ENCODE measurements around the gene CHRDL2. TPM values are rescaled to one million over a fixed set of nuclear protein-coding genes. Genes with fewer than 3 reads are reported as not detected.

CHRDL2 gene
- total RNA-seq, 1 experiment from 2014 or later: 0.39 TPM

GRCh38 chr11:74654976-74655375 is 76.2 kb downstream of the CHRDL2 start:
- H3K79me2 ChIP-seq (ENCODE audit: insufficient read depth, low read length): no peaks in the 10 kb centered on the region
- H2BK20ac ChIP-seq (ENCODE audit: low read depth, low read length, poor library complexity, severe bottlenecking): no peak overlapping the region
- no peak overlapping the region for H3K4ac ChIP-seq (ENCODE audit: low read depth, low read length)
- no peaks in the 10 kb centered on the region for H3K4me1 ChIP-seq (ENCODE audit: insufficient read depth, low read length)
- H3K9me3 ChIP-seq (ENCODE audit: control insufficient read depth, low read depth, low read length): no peaks in the 10 kb centered on the region
- no peak overlapping the region for H2BK5ac ChIP-seq (ENCODE audit: insufficient read length, low read length)
- no peak overlapping the region for H2BK12ac ChIP-seq (ENCODE audit: insufficient read length, low read depth, low read length)
- peaks cover 31 to 46% (median 44%) of the 10 kb centered on the region in 3 experiments for H3K36me3 Mint-ChIP-seq (ENCODE audit: insufficient read depth in 1 of 3, low read depth in 3 of 3)
- WGBS (ENCODE audit: extremely low coverage, insufficient read length, low lambda C conversion rate): no CpG with 5 or more reads among the region's 5 CpGs
- no peaks in the 10 kb centered on the region for H3K79me1 ChIP-seq (ENCODE audit: insufficient read depth, low read depth, low read length, poor library complexity, severe bottlenecking)
- no peak overlapping the region for H3K4me2 ChIP-seq (ENCODE audit: insufficient read depth, insufficient read length, low read length)
- H3K27me3 Mint-ChIP-seq (ENCODE audit: low read depth): no peaks in the 10 kb centered on the region
- H4K8ac ChIP-seq (replicated peaks; ENCODE audit: insufficient read length, low read depth, low read length): no peak overlapping the region
- no peak overlapping the region for H3K14ac ChIP-seq (ENCODE audit: insufficient read depth, low read length)
- H3K27me3 ChIP-seq (ENCODE audit: insufficient read depth, low read length): 0 out of 2 replicates have a peak, but pooled peaks cover 2% of the 10 kb centered on the region
- H4K91ac ChIP-seq (ENCODE audit: insufficient read length, low read depth, low read length): no peak overlapping the region
- no peak overlapping the region for H3K27ac Mint-ChIP-seq
- H2AK5ac ChIP-seq (ENCODE audit: insufficient read length, low read length): no peak overlapping the region
- H3K27ac ChIP-seq (ENCODE audit: insufficient read length, low read depth, low read length): no peak overlapping the region
- no peaks in the 10 kb centered on the region for H4K20me1 ChIP-seq (ENCODE audit: control insufficient read depth, insufficient read depth, insufficient read length)
- no peak overlapping the region for H3K56ac ChIP-seq (ENCODE audit: insufficient read length, low read depth, low read length)
- H3K18ac ChIP-seq (ENCODE audit: insufficient read length, low read depth, low read length): no peak overlapping the region
- no peak overlapping the region for H3K4me3 Mint-ChIP-seq
- TF ChIP-seq CTCF (conservative IDR thresholded peaks at IDR 0.05): no peak
- H3K9me3 Mint-ChIP-seq: peaks cover 19 to 23% of the 10 kb centered on the region in 2 experiments
- no peaks in the 10 kb centered on the region for H3K4me1 Mint-ChIP-seq
- H2AFZ ChIP-seq (ENCODE audit: low read length): no peak overlapping the region
- no peak overlapping the region for H3K9ac ChIP-seq (ENCODE audit: extremely low read depth, insufficient read length, low read length)
- no peak overlapping the region for H4K5ac ChIP-seq (ENCODE audit: insufficient read length, low read depth, low read length)
- no peak overlapping the region for H2BK15ac ChIP-seq (ENCODE audit: low read depth, low read length)
- no peaks in the 10 kb centered on the region for H3K23me2 ChIP-seq (ENCODE audit: insufficient read length, low read depth, low read length, poor library complexity, severe bottlenecking)
- no peak overlapping the region for H3K23ac ChIP-seq (ENCODE audit: insufficient read length, low read depth, low read length)
- no peak overlapping the region for H2BK120ac ChIP-seq (ENCODE audit: low read depth, low read length, poor library complexity, severe bottlenecking)
- DNase-seq: no peak
- H3T11ph ChIP-seq (ENCODE audit: low read length): no peak overlapping the region
